H54 (cell line): Measurements from ENCODE around the gene CRYBG1.

Experiments used
- DNase-seq: peaks from one replicate; pipeline ENCODE4 v3.0.0; 2011; ENCODE audit warnings: low spot score, mixed read lengths; ENCODE audit not compliant: insufficient read length
- FAIRE-seq: peaks from 3 replicates; lab custom pipeline; 2011; peaks lifted over from hg19 to GRCh38; lab: Jason Lieb, UNC
- POLR2A ChIP-seq: IDR thresholded peaks from 2 replicates; pipeline ENCODE4 v1.6.1; 2011; ENCODE audit warnings: low read depth, mild to moderate bottlenecking, low read length

Gene CRYBG1

DNA sequence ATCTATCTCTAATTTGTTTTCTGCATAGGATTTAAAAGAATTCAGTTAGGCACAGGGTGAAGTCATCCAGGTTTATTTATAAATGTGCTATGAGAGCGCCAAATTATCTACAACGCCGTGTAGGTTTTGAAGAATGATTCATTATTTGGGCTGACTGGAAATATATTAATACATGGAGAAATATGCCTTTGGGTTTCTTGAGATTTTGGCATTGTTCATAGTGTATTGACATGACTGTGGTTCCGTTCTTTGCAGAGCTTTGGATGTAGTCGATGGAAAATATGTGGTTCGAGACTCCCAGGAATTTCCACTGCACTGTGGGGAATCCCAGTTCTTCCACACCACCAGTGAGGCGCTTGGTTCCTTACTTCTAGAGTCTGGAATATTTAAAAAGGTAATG is 90.9 kb downstream of the CRYBG1 start:
- no peak for DNase-seq
- no peak for TF ChIP-seq POLR2A
- no peak for FAIRE-seq

DNA sequence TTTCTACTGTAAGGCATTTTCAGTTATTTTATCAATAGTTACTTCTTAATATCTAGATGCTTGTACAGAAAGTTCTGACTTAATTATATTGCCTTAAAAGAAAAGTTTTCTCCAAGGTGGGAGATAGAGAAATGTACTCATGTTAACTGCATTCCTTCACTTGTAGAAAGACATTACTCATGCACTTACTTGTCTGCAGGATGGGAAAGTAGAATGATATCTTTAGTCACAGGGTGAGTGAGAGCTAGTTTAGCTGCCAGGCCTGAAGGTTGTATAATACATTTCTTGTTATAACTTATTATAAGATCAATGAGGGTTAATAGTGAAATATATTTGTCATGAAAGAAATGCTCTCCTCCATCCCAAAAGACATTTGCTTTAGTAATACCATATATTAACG is 92.1 kb downstream of the CRYBG1 start:
- no peak for DNase-seq
- no peak for TF ChIP-seq POLR2A
- FAIRE-seq = no peak

DNA sequence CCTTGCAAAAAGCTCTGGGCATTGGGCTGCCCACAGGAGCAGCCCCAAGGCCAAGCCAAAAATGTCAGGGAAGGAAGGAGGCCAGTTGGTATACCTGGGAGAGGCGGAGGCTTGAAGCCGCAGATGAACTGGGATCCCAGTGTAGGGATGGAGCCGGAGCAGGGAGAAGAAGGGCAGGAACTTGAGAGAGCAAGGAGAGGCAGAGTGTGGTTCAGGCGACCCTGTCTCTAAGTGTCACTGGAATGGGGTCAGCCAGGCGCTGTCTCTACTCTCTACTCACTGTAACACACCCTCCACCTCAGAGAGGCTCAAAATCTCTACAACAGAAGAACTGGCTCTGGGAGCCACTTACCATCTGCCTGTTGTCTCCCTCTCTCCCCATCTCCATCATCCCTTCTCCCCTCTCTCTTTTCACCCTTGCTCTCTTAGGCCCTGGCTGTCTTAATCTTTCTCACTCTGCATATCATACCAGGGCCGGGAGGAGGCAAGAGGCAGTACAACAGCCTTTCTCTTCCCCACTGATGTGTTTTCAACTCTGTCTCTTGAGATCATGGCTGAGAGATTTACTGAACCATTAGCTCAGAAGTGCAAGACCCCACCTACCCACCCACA is 93.3 kb downstream of the CRYBG1 start:
- DNase-seq (no peak), FAIRE-seq (no peak)
- no peak for TF ChIP-seq POLR2A

DNA sequence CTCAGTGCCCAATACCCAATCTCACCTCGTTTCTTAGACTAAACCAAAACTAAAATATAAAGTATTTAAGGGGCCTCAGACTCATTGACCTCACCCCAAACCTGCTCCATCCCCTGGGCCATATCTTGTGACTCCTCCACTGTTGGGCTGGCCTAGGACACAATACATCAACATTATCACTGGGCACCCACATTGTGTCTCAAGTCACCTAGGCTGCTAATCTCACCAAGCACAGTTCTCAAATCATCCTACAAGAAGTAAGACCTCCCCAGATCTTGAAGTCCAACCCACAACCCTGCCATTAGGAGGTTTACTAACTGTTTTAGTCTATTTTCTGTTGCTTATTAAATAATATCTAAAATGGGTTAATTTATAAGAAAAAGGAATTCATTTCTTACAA is 96.2 kb downstream of the CRYBG1 start:
- DNase-seq (no peak), FAIRE-seq (no peak)
- TF ChIP-seq POLR2A = no peak

DNA sequence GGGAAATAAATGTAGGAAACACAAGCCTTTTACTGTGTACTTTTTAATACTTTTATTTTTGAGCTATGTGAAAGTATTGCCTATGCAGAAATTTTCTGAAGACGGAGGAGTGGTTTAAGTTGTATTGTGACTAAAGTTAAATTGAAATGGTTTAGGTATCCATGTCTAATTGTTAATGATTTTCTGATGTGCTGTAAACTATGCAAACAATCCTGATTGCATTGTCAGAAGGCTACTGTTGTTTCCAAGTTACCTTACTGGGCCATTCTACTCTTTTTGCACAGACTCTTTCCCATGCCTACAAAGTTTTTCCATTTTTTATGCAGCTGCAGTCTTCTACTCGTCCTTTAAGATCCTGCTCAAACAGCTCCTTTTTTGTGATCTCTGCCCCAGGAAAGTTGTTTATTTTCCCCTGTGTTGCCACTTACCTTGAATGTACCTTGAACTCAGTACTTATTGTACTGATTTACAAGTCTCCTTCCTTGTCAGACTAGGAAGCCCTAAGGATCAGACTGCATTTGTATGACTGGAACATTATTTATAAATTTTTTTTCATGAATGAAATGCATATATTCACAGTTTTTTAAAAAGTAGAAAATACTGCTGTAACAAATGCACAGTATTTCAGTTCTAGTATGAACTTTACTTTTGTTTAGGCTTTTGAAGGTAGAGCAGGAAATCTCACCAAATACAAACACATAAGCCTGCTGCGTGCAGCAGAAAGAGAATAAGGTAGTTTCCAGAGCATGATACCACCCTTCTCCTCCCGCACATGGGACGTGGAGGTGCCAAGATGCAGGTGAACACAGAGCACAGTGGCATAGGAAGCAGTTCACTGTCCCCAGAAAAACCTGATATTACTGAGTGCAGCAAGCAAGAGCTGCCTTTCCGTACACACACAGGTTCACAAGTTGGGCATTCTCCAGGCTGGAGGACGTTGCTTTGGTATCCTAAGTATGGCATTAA is 97.8 kb downstream of the CRYBG1 start:
- no peak for TF ChIP-seq POLR2A
- no peak for FAIRE-seq
- no peak for DNase-seq

DNA sequence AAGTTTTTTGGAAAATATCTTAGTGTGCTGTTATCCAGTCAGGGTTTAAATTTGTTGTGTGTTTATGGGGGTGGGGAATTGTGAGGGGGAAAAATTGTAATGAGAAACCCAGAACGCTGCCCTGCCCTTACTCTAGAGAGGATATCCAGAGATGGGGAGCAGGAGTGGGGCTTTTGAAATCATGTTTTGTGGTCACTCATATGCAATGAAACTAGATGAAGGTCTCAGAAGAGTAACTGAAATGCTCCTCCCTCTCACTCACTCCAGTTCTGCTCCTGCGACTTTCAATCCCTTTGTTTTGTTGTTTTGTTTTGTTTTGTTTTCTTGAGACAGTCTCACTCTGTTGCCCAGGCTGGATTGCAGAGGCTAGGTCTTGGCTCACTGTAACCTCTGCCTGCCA is 100.0 kb downstream of the CRYBG1 start:
- no peak for DNase-seq
- FAIRE-seq = no peak
- no peak for TF ChIP-seq POLR2A

DNA sequence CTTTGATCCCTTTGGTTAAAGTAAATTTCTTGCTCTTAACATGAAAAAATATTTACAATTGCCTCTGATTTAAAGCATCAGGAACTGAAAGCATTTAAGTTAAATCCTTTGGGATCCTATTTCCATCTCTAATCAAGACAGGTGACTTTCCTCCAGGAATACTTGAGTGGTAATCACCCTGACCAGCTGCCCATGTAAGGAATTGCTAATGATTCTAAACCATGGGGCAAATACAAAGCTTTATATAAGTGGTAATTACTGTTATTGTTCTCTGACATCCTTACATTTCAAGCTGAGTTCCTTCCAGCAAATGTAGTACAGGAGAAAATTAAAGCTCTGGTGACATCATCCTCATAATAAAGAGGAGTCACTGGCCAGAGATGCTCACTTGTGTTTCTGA is 100.6 kb downstream of the CRYBG1 start:
- DNase-seq (no peak), FAIRE-seq (no peak)
- TF ChIP-seq POLR2A = no peak

DNA sequence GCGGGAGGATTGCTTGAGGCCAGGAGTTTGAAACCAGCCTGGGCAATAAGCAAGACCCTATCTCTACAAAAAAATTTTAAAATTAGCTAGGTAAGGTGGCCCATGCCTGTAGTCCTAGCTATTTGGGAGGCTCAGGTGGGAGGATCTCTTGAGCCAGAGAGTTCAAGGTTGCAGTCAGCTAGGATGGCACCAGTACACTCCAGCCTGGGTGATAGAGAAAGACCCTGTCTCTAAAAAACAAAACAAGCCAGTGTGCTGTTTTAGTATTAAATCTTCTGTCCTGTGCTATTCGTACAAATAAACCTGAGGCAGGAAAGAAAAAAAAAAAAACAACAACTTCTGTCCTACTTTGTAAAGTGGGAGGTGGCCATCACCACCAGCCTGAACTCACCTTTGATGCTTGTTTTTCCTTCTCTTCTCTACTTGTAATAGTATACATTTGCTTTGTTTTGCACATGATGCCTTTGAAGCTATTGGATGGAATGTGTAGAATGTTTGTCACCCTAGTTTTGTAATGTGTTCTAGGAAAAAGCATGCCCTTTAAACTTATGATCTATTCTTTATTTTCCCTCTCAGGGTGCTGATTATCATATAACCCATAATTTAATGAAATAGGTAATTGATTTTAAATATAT is 102.5 kb downstream of the CRYBG1 start:
- FAIRE-seq = no peak
- no peak for TF ChIP-seq POLR2A
- DNase-seq = no peak

DNA sequence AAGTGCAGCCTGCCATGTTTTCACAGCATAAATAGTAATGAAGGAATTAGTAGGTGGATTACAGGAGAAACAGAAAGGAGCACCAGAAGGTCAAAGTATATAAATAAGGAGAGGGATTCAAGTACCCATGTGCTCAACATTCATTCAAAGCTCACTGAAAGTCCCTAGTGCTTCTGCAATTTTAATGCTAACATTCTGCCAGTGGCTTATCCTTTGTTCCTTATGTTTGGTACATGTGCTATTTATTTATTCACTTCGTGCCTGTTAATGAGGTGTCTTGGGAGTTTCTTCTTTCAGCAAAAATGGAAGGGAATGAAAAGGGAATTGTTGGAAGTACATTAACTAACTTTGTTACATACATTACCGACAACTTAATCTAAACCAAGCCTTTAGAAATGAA is 105.7 kb downstream of the CRYBG1 start:
- TF ChIP-seq POLR2A = no peak
- no peak for DNase-seq
- no peak for FAIRE-seq

DNA sequence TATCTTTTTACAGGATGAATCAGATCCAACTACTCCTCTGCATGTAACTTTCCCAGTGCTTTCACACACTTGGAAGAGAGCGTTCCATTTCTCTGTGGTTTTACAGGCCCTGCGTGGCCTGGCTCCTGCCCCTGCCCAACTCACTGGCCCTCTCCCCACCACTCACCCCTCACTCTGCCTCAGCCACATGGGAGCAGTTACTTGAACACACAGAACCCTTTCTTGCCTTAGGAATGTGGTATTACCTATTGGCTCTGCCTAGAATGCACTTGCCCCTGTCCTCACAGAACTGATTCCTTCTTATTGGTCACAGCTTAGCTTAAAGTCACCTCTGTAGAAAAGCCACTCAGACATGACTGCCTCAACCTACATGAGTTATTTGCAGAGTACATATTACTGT is 108.4 kb downstream of the CRYBG1 start:
- TF ChIP-seq POLR2A = no peak
- DNase-seq = no peak
- no peak for FAIRE-seq

DNA sequence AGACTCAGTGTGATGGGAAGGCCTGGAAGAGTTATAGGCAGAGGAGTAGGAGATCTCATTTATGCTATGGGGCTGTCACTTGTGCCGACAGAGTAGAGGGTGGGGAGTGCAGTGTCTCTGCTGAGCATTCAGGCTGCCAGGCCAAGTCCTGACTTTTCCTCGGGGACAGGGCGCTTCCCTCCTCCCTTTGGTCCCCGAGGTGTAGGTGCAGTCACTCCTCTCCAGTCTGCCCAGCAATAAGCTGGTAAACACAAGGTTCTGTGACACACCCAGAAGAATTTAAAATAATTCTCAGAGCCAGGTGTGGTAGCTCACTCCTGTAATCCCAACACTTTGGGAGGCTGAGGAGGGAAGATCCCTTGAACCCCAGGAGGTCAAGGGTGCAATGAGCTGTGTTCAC is 109.4 kb downstream of the CRYBG1 start:
- FAIRE-seq = no peak
- DNase-seq = no peak
- no peak for TF ChIP-seq POLR2A

DNA sequence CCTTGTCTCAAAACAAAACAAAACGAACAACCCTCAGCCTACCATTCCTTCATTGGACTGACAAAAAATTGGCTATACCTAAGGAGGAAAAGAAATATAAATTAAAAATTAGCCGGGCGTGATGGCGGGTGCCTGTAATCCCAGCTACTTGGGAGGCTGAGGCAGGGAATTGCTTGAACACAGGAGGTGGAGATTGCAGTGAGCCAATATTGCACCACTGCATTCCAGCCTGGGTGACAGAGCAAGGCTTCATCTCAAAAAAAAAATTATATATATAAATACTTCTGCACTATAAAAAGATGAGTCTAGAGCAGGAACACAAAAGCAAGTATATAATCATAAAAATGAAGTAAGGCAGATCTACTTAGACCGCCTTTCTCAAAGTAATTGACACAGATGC is 109.8 kb downstream of the CRYBG1 start:
- DNase-seq (no peak), FAIRE-seq (no peak)
- no peak for TF ChIP-seq POLR2A

DNA sequence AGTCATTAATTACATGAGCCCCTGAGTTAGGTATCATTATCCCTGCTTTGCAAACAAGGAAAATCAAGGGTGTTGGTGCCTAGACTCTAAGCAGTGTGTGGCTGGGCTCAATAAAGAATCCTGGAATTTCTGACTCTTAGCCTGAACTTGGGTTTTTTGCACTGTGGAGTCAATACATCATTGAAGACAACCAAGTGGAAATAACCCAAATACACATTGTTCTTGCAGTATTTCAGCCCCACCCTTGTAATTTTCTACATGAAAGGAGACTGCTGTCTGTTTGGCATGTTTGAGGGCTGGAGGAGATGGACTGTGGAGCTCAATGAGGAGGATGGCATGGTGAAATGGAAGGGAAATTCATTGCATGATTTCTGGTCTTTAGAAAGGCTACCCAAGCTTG is 110.3 kb downstream of the CRYBG1 start:
- no peak for TF ChIP-seq POLR2A
- no peak for FAIRE-seq
- DNase-seq = no peak

DNA sequence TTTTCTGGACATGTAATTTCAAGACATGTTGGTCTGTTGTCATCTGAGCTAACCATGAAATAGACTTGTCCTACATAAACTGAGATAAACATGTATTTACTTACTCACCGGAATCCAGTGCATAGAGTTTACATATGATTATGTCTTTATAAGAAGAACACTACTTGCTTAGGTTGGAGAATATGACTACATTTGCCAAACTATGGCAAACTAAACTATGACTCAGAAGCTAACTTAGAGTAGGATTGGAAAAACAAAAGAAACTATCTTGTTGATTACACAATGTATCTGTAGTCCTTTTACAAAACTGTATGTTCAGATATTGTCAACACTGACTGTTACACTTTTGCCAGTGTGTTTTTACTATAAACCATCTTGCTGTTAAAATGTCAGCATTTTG is 113.3 kb downstream of the CRYBG1 start:
- no peak for TF ChIP-seq POLR2A
- DNase-seq = no peak
- no peak for FAIRE-seq
